ENCODE results near the gene SAP30BP.

- no peak for TF ChIP-seq CTCF (IDR thresholded peaks at IDR 0.05)
- TF ChIP-seq POLR2A (IDR thresholded peaks at IDR 0.05) = no peak
These were observed 39.0 kb downstream of the SAP30BP start for GRCh38 chr17:75706042-75706728.

All from lower leg skin (tissue), 3 donors.